Measurements from ENCODE around the gene MRPS35.
A peak's percentile ranks its signal among the peaks of the same experiment; 100 is the strongest.
"Not testable (repeated sequence)": the region's sequence is repeated elsewhere in the genome, so short reads cannot be mapped to it uniquely, and the experiment has no call there.

Gene MRPS35

DNA sequence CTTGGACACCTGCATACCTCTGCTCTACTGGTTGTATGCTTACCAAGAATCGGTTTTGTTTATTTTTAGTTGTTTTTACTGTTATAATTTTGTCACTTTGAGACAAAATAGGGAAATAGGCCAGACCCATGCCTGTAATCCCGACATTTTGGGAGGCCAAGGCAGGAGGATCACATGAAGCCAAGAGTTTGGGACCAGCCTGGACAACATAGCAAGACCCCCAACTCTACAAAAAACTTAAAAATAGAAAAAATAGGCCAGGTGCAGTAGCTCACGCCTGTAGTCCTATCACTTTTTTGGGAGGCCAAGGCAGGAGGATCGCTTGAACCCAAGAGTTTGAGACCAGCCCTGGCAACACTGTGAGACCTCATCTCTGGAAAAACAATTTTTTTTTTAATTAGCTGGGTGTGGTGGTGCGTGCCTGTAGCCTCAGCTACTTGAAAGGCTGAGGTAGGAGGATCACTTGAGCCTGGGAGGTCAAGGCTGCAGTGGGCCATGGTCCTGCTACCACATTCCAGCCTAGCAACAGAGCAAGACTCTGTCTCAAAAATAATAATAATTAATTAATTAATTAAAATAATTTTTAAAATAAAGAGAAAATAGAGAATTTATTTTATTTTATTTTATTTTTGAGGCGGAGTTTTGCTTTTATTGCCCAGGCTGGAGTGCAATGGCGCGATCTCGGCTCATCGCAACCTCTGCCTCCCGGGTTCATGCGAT, 1.3 kb upstream of the MRPS35 start:
- DNase-seq (ENCODE audit: low read depth, low spot score), result no peak

DNA sequence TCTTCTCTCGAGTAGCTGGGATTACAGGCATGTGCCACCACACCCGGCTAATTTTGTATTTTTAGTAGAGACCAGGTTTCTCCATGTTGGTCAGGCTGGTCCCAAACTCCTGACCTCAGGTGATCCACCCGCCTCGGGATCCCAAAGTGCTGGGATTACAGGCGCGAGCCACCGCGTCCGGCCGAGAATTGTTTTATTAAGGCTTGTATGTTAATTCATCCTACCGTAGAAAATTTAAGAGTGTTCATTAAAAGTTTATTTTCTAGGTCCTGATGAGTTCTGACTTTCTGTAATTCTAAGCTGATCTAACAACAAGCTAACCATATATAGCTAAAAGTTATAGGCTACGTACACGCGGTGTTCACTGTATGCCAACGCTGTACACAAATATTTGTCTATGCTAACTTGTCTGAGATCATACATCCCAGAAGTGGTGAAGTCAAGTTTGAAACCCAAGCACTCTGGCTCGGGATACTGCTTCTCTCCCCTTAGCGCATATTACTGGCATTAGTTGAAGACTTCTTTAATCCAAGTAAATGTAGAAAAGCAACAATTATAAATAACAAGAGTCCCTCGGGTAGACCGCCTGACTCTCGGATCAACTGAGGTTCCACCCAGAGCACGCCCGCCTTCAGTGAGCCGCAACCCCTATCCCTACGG, 570 bp upstream of the MRPS35 start:
- DNase-seq (ENCODE audit: low read depth, low spot score), result no peak

DNA sequence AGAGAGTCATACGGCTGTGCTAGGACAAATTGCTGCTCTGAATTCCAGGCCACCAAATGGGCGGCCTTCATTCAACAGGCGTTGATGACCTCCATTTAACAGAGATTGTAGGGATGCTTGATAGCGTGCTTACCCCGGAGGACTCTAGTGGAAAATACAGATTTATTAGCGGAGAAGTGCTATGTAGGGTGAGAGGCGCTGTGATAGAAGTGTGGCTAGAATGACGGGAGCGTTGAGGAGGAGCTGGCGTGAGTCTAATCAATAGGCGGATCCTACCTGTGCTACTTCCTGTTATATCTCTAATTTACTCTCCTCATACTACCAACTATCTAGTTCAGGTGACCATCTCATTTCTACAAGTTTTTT, 668 bp downstream of the MRPS35 start:
- no peak for DNase-seq (ENCODE audit: low read depth, low spot score)

DNA sequence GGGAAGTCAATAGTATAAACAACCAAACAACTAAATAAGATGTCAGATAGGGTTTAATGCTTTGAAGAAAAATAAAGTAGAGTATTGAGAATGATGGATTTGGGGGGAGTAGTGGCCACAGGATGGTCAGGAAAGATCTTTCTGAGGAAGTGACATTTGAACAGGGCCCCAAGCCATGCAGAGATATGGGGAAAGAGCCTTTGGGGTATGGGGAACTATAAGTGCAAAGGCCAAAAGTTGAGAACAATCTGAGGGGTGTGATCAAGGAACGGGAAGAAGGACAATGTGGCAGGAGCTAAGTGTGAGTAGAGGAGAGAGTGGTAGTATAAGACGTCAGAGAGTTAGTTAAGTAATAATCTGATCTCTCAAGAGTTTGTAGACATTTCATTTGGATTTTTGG, 1.3 kb downstream of the MRPS35 start:
- no peak for DNase-seq (ENCODE audit: low read depth, low spot score)

DNA sequence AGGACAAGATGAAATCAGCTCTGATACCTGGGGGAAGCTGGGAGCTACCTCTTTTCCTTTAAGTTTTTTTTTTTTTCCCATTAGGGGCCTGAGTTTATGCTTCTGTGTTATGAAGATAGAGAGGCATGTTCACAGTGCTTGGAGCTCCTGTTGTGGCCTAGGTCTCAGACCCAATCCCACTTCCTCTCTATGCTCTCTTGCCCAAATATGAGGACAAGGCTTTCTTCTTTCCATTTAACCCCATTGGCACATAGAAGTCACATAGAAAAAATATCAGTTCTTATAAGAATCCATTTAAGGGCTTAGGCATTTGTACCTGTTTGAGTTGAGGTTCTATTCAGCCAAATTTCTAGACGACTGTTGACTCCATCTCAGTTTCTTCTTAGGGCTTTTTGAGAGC, 12.6 kb downstream of the MRPS35 start:
- DNase-seq (ENCODE audit: low read depth, low spot score), result no peak

DNA sequence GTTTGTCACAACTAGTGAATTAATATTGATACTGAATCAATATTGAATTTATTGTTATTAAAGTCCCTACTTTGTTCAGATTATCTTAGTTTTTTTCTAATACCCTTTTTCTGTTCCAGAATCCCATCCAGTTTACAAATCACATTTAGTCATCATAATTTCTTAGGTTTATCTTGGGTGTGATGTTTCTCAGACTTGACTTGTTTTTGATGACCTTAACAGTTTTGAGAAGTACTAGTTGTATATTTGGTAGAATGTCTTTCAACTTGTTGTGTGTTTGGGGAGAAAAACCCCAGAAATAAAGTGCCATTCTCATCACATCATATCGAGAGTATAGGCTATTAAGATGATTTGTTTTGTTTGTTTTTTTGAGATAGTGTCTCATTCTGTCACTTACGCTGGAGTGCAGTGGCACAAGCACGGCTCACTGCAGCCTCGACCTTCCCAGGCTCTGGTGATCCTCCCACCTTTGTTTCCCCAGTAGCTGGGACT, 19.5 kb downstream of the MRPS35 start:
- DNase-seq (ENCODE audit: low read depth, low spot score), result no peak

DNA sequence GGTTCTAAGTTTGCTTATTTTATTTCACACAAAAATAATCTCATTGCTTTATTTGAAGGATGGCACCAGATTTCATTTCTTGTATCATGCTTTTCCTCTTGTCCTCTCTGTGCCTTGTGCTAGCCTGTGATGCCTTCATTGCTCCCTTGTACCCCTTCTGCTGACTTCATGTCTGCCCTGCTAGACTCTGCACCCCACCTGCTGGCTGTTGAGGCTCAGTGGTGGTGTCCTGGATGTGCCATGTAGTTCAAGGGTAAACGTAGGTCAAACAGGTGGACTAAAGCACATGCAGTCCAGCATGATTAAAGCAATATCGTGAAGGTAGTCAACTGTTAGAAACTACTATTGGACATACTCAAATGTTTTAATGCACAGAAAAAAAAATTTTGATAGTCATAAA, 21.6 kb downstream of the MRPS35 start:
- DNase-seq (ENCODE audit: low read depth, low spot score), result no peak

DNA sequence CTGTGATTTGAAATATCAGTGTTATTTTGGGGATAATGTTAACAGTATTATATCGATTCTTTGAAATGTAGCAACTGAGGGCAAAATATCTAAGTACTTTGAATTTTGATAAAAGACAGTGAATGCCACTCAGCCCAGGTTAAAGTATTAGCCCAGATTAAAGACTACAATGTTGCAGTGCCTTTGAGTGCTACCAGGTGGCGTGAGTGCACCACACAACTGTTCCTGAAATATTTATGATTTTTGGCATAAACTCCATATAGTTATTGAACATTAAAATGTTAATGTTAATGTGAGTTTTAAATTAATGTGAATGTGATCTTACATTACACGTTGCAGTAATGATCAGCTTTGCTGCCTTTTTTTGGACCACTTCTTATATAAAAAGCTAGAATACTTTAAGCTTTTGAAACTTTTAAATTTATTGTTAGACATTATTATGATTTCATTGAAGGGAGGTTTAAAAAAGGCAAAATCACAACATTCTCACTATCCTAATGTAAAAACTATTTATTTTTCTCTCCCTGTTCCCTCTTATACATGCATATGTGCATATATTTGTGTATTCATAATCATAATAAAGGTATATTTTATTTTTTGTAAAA, 22.5 kb downstream of the MRPS35 start:
- DNase-seq (ENCODE audit: low read depth, low spot score), result no peak

DNA sequence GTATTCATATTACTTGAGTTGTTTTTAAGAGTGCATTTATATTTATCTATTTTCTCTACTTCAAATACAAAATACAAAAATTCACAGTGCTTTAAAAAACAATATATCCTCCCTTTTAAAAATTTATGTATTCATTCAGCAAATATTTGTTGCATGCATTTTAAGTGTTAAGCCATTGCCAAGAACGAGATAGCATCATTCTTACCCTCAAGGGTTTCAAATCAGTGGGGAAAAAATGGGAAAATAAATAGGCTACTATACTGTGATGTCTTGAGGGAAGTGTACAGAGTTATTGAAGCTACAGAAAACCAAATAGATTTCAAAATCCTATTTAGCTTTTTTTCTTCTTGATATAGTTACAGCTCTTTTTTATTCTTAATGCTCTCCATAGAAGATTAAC, 23.2 kb downstream of the MRPS35 start:
- no peak for DNase-seq (ENCODE audit: low read depth, low spot score)

DNA sequence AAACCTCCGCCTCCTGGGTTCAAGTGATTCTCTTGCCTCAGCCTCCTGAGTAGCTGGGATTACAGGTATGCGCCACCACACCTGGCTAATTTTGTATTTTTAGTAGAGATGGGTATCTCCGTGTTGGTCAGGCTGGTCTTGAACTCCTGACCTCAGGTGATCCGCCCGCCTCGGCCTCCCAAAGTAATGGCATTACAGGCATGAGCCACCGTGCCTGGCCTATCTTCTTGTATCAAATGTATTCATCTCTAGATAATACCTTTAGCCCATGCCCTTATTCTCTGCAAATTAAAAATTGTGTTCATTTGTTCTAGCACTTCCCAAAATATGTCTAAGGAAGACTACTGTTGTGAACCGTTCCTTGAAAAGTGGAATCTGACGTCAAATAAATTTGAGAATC, 23.7 kb downstream of the MRPS35 start:
- not testable (repeated sequence) for DNase-seq (ENCODE audit: low read depth, low spot score)

DNA sequence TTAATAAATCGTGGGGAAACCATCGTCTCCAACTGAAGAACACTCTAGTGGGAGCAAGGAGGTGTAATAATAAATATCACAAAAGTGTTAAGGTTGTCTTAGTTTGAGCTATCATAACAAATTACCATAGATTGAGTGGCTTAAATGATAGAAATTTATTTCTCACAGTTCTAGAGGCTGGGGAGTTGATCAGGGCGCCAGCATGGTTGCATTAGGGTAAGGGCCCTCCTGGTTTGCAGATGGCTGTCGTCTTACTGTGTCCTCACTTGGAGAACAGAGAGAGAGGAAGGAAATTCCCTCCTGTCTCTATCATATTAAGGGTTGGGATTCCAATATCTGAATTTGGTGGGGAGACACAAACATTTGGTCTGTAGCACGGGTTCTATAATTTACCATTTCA, 33.0 kb downstream of the MRPS35 start:
- DNase-seq (ENCODE audit: low read depth, low spot score), result no peak

DNA sequence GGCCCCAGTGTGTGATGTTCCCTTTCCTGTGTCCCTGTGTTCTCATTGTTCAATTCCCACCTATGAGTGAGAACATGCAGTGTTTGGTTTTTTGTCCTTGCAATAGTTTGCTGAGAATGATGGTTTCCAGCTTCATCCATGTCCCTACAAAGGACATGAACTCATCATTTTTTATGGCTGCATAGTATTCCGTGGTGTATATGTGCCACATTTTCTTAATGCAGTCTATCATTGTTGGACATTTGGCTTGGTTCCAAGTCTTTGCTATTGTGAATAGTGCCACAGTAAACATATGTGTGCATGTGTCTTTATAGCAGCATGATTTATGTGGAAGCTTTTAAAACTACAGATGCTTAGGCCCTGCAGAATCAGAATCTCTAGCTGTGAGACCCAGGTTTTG, 35.1 kb downstream of the MRPS35 start:
- not testable (repeated sequence) for DNase-seq (ENCODE audit: low read depth, low spot score)

DNA sequence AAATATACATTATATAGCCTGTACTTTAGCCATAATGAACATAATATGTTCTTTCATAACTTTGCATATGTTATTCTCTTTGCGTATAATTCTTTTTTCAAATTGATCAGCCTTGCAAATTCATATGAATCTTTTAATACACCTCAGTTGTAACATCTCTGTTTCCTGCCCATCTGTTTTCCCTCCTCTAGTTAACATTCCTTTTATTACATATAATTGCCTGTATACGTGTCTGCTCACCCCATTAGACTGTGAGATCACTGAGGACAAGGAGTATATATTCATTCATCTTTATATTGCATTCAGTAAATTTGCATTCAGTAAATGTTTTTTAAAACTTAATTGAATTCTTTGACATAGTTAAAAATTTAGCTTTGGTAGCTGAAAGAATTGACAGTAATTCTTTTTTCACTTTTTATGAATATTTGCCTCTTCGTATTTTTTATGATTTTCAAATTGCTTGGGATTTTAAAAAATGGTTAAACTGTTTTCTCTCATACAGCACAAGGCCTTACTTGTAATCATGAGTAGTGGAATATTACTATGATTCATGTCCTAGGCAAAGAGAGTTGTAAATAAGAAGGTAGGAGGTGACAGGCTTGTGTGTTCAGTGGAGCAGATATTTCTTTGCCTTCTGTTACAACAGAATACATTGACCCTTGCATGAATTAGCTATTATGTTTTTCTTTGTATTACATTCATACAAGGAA, 36.6 kb downstream of the MRPS35 start:
- no peak for DNase-seq (ENCODE audit: low read depth, low spot score)

DNA sequence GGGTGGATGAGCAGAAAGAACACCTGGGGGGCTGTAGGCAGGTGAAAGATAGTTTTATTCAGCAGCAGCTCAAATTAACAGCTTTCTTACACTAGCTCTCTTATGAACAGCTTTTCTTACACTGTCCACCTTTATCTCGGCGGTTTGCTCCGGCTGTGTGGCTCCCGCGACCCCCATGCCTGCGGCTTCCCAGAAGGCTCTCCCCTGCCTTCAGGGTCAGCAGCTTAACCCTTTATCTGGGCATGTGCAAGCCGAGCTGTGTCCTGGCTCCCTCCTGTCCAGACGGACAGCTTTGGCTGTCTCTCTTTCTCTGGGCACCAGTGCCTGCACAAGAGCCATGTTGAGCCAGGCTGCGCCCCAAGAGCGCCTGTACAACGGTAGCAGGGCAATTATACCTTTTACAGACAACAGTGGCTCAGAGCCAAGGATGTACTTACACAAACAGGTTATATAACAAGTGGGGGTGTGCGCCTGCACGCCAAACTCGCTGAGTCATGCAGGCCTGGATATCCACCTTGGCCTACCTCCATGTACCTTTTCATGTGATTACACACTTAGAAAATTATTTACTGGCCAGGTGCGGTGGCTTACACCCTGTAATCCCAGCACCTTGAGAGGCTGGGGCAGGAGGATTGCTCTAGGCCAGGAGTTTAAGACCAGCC, 40.9 kb downstream of the MRPS35 start:
- DNase-seq (ENCODE audit: low read depth, low spot score), result peak; percentile 18

DNA sequence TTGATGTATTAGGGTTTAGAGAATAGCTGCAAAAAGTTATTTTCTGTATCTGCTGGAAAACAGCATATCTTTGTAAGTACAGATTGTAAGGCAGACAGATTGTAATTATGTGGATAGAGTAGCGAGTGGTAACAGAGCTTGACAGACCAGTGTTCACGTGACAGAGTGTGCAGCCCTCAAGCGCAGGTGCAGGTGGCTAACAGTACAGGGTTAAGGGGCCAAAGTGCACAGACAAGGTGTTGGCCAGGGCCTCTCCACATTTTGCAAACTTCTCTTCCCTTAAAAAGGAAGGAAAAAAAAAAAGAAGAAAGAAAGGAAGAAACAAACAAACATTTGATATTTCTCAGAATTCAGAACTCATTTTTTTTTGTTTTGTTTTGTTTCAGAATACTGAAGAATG, 44.2 kb downstream of the MRPS35 start:
- no peak for DNase-seq (ENCODE audit: low read depth, low spot score)

DNA sequence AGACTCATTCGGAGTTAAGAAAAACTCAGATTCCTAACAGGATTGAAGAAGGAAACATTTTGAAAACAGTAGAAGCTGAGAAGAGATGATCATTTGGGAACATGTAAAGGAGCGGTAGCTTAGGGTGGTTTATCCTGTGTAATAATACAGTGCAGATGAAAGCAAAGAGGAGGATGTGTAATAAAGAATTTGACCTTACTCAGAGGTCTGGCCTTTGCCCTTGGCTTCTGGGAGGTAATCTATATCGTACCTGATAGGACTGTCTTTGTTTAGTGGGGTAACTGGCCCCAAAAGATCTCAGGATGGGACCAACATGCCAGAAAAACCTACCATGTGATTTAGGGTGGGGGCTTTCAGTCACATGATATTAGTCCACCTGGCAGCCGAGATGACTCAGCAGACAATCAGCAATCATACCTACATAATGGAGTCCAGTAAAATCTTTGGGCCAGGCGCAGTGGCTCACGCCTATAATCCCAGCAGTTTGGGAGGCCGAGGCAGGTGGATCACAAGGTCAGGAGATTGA, 46.1 kb downstream of the MRPS35 start:
- no peak for DNase-seq (ENCODE audit: low read depth, low spot score)

DNA sequence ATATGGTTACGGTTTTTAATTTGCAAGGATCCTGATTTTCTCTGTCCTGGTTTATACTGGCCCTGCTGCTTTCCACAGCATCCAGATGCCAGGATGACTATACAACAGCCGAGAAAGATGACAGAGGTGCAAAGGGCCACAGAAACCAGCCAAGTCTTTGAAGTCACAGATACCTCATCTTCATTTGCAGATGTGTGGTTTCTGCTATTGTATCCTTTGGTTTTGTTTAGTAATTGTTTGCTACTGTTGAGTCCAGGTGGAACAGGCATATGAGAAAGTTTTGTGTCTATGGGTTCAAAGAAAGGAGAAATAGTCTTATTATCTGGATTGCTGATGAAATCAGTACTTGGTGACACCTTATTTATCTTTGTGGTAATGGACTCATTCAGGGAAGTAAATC, 52.1 kb downstream of the MRPS35 start:
- DNase-seq (ENCODE audit: low read depth, low spot score), result no peak

DNA sequence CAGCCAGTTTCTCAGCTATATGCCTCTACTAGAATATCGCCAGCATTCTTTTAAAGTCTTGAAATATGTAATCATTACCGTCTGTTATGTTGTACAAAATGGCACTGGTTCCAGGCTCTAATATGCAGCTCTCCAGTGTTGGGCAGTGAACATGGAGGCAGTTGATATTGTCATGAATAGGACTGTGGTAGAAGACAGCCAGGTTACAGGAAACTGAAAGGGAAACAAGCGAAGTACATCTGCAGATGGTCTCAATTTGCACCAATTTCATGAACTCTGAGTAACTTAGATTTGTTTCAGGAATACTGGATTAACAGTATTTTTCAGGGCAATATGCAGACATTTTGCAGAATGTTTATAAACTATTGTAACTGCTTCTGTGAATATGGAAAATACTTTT, 56.0 kb downstream of the MRPS35 start:
- no peak for DNase-seq (ENCODE audit: low read depth, low spot score)

DNA sequence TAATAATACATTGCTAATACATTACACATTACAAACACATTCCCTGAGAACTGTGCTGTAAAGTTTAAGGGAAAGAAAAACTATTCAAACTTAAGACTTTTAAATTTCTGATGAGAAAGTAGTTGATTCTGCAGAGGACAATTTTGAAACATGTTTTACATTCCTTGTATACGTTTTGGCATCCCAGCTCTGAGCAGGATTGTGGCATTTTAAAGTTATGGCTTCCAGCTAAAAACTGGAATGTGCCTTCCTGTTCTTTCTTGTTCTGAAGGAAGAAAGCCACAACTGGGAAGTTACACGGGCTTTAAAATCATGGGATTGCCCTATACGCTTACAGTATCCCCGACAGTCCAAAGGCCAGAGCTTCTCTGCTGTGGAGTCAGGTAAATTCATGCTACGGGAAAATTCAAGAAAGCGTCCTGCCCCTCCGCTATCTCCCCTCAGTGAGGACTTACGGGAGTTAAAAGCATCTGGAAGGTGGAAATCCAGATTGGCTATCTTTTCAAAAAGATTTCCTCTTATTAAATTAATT, 58.6 kb downstream of the MRPS35 start:
- DNase-seq (ENCODE audit: low read depth, low spot score), result no peak

DNA sequence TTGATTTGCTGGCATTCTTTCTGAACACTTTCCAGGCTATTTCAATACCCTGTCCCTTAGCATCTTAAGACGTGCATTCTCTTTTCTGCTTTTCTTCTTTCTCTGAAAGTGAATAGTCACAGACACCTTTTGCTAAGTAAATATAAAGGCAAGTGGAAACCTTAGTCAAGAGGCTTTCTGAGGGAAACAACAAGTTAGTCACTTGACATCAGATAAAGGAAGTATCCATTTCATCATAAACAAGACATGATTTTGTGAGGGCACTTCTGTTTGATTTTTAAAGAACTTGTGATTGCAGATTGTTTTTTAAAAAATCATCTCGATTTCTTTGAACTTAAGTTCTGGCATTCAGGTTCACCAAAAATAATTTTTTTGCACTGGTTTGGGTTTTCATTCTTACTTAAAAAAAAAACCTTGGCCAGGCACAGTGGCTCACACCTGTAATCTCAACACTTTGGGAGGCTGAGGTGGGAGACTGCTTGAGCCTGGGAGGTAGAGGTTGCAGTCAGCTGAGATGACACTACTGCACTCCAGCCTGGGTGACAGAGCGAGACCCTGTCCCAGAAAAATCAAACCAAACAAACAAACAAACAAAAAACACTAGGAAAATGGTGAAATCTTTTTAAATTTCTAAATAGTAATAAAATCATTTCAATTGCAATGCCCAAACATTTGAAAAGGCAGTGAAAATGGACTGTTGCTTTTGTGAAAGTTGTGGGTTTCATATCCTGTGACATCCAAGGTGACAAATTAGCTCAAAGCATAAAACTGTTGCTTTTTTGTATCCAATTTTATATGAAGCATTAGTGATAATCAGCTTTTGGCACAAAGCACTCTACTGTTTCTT, 61.1 kb downstream of the MRPS35 start:
- DNase-seq (ENCODE audit: low read depth, low spot score), result no peak
